ENCODE results near the gene SNRNP200.

The SNRNP200 gene

GRCh38 chr2:96254571-96254970, 50.8 kb downstream of the SNRNP200 start:
- no peak for TF ChIP-seq CTCF (IDR thresholded peaks at IDR 0.05; ENCODE audit: extremely low read depth, insufficient read depth, missing control alignments)
- DNase-seq (ENCODE audit: low spot score): no peak
- in situ Hi-C loops (cut with MboI; ENCODE audit: low pct_unique_long_range_greater_than_20kb, low sequenced_read_pairs, unreplicated experiment): no loop called here

GRCh38 chr2:96253006-96253405, 52.3 kb downstream of the SNRNP200 start:
- TF ChIP-seq CTCF (IDR thresholded peaks at IDR 0.05; ENCODE audit: extremely low read depth, insufficient read depth, missing control alignments): no peak
- no peak for DNase-seq (ENCODE audit: low spot score)
- in situ Hi-C loops (cut with MboI; ENCODE audit: low pct_unique_long_range_greater_than_20kb, low sequenced_read_pairs, unreplicated experiment): no loop called here

GRCh38 chr2:96252526-96252925, 52.8 kb downstream of the SNRNP200 start:
- in situ Hi-C loops (cut with MboI; ENCODE audit: low pct_unique_long_range_greater_than_20kb, low sequenced_read_pairs, unreplicated experiment): no loop called here
- no peak for DNase-seq (ENCODE audit: low spot score)
- TF ChIP-seq CTCF (IDR thresholded peaks at IDR 0.05; ENCODE audit: extremely low read depth, insufficient read depth, missing control alignments): no peak

- in situ Hi-C loops (cut with MboI; ENCODE audit: low pct_unique_long_range_greater_than_20kb, low sequenced_read_pairs, unreplicated experiment): no loop called here
- peak; percentile 3 for DNase-seq (ENCODE audit: low spot score)
- no peak for TF ChIP-seq CTCF (IDR thresholded peaks at IDR 0.05; ENCODE audit: extremely low read depth, insufficient read depth, missing control alignments)
These were observed 53.5 kb downstream of the SNRNP200 start for GRCh38 chr2:96251721-96252292.

GRCh38 chr2:96250188-96250587, 55.2 kb downstream of the SNRNP200 start:
- TF ChIP-seq CTCF (IDR thresholded peaks at IDR 0.05; ENCODE audit: extremely low read depth, insufficient read depth, missing control alignments): no peak
- in situ Hi-C loops (cut with MboI; ENCODE audit: low pct_unique_long_range_greater_than_20kb, low sequenced_read_pairs, unreplicated experiment): no loop called here
- DNase-seq (ENCODE audit: low spot score): peak; percentile 4

GRCh38 chr2:96249654-96250053, 55.7 kb downstream of the SNRNP200 start:
- in situ Hi-C loops (cut with MboI; ENCODE audit: low pct_unique_long_range_greater_than_20kb, low sequenced_read_pairs, unreplicated experiment): no loop called here
- peak; percentile 2 for DNase-seq (ENCODE audit: low spot score)

More at GRCh38 chr2:96249654-96250053, 55.7 kb downstream of the SNRNP200 start:
- no peak for TF ChIP-seq CTCF (IDR thresholded peaks at IDR 0.05; ENCODE audit: extremely low read depth, insufficient read depth, missing control alignments)

Measured in GM13977 (cell line).